Activated CD8-positive, alpha-beta memory T cell treated with anti-CD3 and anti-CD28 coated beads for 4 hours (primary cell): ENCODE measurements around the gene CRLF2.
"Not testable (repeated sequence)": the region's sequence is repeated elsewhere in the genome, so short reads cannot be mapped to it uniquely, and the experiment has no call there.

Source experiments
- DNase-seq, 2 donors: peaks; one replicate each; pipeline ENCODE4 v3.0.0-alpha.2; 2020; ENCODE audit warnings: low read depth in 2 of 2

Gene CRLF2

DNA sequence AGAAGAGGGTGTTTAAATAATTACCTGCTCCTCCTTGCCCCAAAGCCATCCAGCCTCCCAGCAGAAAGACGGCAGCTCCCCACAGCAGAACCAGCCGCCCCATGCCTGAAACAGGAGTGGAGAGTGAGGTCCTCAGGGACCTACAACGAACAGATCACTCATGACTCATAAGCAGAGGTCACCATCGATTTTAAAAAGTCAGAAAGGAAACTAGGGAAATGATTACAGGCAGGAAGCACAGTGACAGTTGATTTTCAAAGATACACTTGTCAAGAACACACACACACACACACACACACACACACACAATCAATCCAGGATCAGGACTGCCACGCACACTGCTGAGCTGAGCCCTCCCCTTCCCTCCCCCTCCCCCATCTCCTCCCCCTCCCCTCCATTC lies at the start of gene CRLF2:
CRLF2 (minus strand) TSS at position 118 of the 400 bp plus-strand sequence; CDS start at position 103, 15 bp downstream.
- no peak for DNase-seq

DNA sequence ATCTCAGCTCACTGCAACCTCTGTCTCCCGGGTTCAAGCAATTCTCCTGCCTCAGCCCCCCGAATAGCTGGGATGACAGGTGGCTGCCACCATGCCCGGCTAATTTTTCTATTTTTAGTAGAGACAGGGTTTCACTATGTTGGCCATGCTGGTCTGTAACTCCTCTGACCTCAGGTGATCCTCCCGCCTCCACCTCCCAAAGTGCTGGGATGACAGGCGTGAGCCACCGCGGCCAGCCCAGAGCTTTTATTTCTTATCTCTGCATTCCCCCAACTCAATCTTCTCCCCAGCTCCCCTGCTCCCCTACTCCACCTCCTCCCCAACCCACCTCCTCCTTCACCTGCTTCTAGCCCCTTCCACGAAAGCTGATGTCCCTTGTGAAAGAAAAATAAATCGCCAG lies 49.3 kb upstream of the CRLF2 start:
- not testable (repeated sequence) for DNase-seq

GRCh38 chrX:1261285-1261684 lies 48.8 kb upstream of the CRLF2 start:
- DNase-seq: no peak

GRCh38 chrX:1252861-1253260 lies 40.4 kb upstream of the CRLF2 start:
- DNase-seq: no peak

- peak in 1 of 2 donors; percentile 28 for DNase-seq
Measured at GRCh38 chrX:1249101-1249887, 36.8 kb upstream of the CRLF2 start.

- peak in 1 of 2 donors; percentile 20 for DNase-seq
Measured at GRCh38 chrX:1248331-1249061, 36.0 kb upstream of the CRLF2 start.

- DNase-seq: peak; percentile 55 to 58
Measured at GRCh38 chrX:1246816-1247215, 34.4 kb upstream of the CRLF2 start.

GRCh38 chrX:1244164-1245076 lies 32.0 kb upstream of the CRLF2 start:
- no peak for DNase-seq

- DNase-seq: no peak
Measured at GRCh38 chrX:1242891-1243402, 30.5 kb upstream of the CRLF2 start.

DNA sequence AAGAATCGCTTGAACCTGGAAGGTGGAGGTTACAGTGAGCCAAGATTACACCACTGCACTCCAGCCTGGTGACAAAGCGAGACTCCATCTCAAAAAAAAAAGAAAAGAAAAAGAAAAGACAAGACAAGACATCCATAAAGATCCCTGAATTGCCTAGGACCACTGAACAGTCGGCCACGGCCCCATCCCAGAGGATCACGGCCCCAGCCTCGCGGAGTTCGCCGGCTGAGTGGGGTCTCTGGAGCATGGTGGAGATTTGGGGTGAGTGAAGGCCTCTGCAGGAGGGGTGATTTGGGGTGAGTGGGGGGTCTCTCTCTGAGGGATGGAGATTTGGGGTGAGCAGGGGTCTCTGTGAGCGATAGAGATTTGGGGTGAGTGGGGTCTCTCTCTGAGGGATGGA lies 28.1 kb upstream of the CRLF2 start:
- DNase-seq: not testable (repeated sequence)

- no peak for DNase-seq
Measured at GRCh38 chrX:1239681-1240142, 27.3 kb upstream of the CRLF2 start.

GRCh38 chrX:1231850-1232465 lies 19.5 kb upstream of the CRLF2 start:
- DNase-seq: no peak

DNA sequence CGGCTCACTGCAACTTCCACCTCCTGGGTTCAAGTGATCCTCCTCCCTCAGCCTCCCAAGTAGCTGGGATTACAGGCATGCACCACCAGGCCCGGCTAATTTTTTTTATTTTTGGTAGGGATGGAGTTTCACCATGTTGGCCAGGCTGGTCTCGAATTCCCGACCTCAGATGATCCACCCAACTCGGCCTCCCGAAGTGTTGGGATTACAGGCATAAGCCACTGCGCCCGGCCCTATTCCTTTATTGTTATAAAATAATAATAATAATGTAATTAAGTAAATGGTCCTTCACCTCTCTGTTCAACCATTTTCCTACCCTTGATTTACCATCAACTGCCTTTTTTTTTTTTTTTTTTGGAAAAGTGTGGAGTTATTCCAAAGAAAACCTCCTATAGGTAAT lies 15.7 kb upstream of the CRLF2 start:
- not testable (repeated sequence) for DNase-seq

DNA sequence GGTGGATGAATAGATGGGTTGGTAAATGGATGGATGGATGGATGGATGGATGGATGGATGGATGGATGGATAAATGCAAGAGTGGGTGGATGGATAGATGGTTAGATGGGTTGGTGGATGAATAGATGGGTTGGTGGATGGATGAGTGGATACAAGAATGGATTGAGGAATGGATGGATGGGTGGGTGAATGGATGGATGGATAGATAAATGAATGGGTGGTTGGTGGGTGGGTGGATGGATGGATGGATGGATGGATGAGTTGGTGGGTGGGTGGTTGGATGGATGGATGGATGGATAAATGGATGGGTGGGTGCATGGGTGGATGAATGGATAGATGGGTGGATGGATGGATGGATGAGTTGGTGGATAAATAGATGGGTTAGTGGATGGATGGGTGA lies 13.8 kb upstream of the CRLF2 start:
- DNase-seq: no peak

DNA sequence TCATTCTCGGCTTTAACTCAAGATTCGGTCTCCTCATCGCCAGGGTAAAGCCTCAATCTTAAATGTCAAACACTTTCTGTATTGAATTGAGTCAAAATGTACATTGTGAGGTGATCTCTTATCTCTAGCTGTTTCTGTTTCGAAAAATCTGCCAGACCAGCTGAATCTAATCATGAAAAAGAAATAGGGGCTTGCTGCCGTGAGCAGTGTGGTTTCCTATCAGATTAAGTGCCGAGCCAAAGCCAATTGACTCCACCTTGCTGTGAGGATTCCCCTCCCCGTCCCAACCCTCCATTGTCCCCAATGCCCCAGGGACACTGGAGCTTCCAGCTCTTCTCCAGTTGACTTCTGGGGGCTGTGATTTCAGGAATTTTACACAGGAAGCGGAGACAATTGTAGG lies 12.5 kb upstream of the CRLF2 start:
- DNase-seq: no peak

- DNase-seq: no peak
Measured at GRCh38 chrX:1223242-1223600, 10.8 kb upstream of the CRLF2 start.

GRCh38 chrX:1222531-1223241 lies 10.2 kb upstream of the CRLF2 start:
- no peak for DNase-seq

GRCh38 chrX:1221296-1221845 lies 8.9 kb upstream of the CRLF2 start:
- no peak for DNase-seq

GRCh38 chrX:1218286-1218685 lies 5.8 kb upstream of the CRLF2 start:
- DNase-seq: no peak

GRCh38 chrX:1215123-1215823 lies 2.8 kb upstream of the CRLF2 start:
- no peak for DNase-seq
